ENCODE measurements around the gene WDFY4.

Gene WDFY4

DNA sequence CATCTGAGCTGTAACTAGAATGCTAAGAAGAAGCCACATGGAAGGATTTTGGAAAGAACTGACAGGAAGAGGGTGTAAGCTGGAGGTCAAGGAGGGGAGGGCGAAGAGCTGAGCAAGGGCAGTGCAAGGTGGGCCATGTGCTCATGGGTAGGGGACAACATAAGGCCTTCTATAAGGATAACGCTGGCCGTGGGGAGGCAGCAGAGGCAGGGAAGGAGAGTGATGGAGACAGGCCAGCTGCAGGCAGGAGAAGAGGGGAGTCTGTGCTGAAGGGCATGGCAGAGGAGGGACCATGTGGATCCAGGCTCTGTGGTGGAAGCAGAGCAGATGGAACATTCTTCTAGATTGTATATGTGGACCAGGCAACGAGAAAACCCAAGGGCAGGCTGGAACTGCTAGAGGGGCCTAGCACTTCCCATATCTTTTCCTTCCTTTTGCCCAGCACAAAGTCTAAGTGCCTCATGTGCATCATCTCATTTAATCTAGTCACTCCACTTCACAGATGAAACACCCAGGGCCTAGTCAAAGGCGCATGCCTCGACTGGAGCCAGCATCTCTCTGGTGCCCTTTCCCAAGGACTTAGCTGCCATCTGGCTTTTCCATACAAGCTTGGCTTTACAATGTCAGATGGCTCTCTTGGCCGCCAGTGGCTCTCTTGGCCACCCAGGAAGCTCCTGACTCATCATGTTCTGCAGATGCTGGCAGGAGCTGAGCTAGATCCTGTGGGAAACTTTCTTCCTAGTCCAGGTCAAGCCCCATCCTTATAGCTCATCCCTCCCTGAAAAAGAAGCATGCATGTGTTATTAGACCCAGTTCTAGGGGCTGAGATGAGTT lies 248.4 kb downstream of the WDFY4 start:
- H3K4me2 ChIP-seq (ENCODE audit: low read length), result no peak overlapping the region
- H3K9me3 ChIP-seq (ENCODE audit: control insufficient read depth, low read length), result no peaks in the 10 kb centered on the region
- no peaks in the 10 kb centered on the region for H3K36me3 ChIP-seq (ENCODE audit: control insufficient read depth, insufficient read depth, low read length)
- no peak overlapping the region for H3K4me3 ChIP-seq (ENCODE audit: low read depth, low read length)
- H3K27me3 ChIP-seq (ENCODE audit: control insufficient read depth, insufficient read depth, low read length), result no peaks in the 10 kb centered on the region
- no peak overlapping the region for H2AFZ ChIP-seq
- no peaks in the 10 kb centered on the region for H3K4me1 ChIP-seq
- H3K9ac ChIP-seq, result no peak overlapping the region
- TF ChIP-seq, protein P1, sequence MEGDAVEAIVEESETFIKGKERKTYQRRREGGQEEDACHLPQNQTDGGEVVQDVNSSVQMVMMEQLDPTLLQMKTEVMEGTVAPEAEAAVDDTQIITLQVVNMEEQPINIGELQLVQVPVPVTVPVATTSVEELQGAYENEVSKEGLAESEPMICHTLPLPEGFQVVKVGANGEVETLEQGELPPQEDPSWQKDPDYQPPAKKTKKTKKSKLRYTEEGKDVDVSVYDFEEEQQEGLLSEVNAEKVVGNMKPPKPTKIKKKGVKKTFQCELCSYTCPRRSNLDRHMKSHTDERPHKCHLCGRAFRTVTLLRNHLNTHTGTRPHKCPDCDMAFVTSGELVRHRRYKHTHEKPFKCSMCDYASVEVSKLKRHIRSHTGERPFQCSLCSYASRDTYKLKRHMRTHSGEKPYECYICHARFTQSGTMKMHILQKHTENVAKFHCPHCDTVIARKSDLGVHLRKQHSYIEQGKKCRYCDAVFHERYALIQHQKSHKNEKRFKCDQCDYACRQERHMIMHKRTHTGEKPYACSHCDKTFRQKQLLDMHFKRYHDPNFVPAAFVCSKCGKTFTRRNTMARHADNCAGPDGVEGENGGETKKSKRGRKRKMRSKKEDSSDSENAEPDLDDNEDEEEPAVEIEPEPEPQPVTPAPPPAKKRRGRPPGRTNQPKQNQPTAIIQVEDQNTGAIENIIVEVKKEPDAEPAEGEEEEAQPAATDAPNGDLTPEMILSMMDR (IDR thresholded peaks at IDR 0.05), result no peak
- no peaks in the 10 kb centered on the region for H3K79me2 ChIP-seq
- no peak overlapping the region for H3K27ac ChIP-seq

- TF ChIP-seq, protein P1 (IDR thresholded peaks at IDR 0.05), result no peak
- H3K4me1 ChIP-seq, result no peaks in the 10 kb centered on the region
- no peak overlapping the region for H2AFZ ChIP-seq
- no peaks in the 10 kb centered on the region for H3K9me3 ChIP-seq (ENCODE audit: control insufficient read depth, low read length)
- no peak overlapping the region for H3K9ac ChIP-seq
- no peaks in the 10 kb centered on the region for H3K79me2 ChIP-seq
- H3K4me2 ChIP-seq (ENCODE audit: low read length), result no peak overlapping the region
- no peaks in the 10 kb centered on the region for H3K27me3 ChIP-seq (ENCODE audit: control insufficient read depth, insufficient read depth, low read length)
- H3K27ac ChIP-seq, result no peak overlapping the region
- H3K4me3 ChIP-seq (ENCODE audit: low read depth, low read length), result no peak overlapping the region
- no peaks in the 10 kb centered on the region for H3K36me3 ChIP-seq (ENCODE audit: control insufficient read depth, insufficient read depth, low read length)
These were observed 250.2 kb downstream of the WDFY4 start for GRCh38 chr10:48934672-48935501.

DNA sequence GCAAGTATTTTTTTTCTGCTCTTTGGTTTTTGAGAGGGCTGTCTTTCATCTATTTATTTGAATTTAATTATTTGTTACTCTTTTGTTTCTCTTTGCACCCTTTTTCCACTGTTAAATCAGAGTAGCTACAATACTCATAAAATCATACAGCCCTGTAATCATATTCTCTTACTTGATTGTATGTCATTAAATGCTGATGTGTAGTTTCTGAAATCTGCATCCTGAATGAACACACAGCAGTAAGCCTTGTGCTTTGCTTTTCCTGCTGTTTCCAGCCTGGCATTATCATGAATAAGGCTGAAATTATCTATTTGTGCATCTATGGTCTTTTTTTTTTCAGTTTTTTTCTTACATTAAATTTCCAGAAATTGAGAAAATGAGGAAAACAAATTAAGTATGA lies 250.9 kb downstream of the WDFY4 start:
- no peaks in the 10 kb centered on the region for H3K9me3 ChIP-seq (ENCODE audit: control insufficient read depth, low read length)
- H2AFZ ChIP-seq, result no peak overlapping the region
- no peaks in the 10 kb centered on the region for H3K27me3 ChIP-seq (ENCODE audit: control insufficient read depth, insufficient read depth, low read length)
- H3K4me2 ChIP-seq (ENCODE audit: low read length), result no peak overlapping the region
- H3K27ac ChIP-seq, result no peak overlapping the region
- no peaks in the 10 kb centered on the region for H3K4me1 ChIP-seq
- H3K9ac ChIP-seq, result no peak overlapping the region
- TF ChIP-seq, protein P1 (IDR thresholded peaks at IDR 0.05), result no peak
- H3K36me3 ChIP-seq (ENCODE audit: control insufficient read depth, insufficient read depth, low read length), result no peaks in the 10 kb centered on the region
- no peak overlapping the region for H3K4me3 ChIP-seq (ENCODE audit: low read depth, low read length)
- no peaks in the 10 kb centered on the region for H3K79me2 ChIP-seq

- no peaks in the 10 kb centered on the region for H3K4me1 ChIP-seq
- H3K27me3 ChIP-seq (ENCODE audit: control insufficient read depth, insufficient read depth, low read length), result no peaks in the 10 kb centered on the region
- H3K9me3 ChIP-seq (ENCODE audit: control insufficient read depth, low read length), result no peaks in the 10 kb centered on the region
- no peak overlapping the region for H3K9ac ChIP-seq
- H3K4me2 ChIP-seq (ENCODE audit: low read length), result no peak overlapping the region
- no peak overlapping the region for H3K4me3 ChIP-seq (ENCODE audit: low read depth, low read length)
- H3K27ac ChIP-seq, result no peak overlapping the region
- H3K36me3 ChIP-seq (ENCODE audit: control insufficient read depth, insufficient read depth, low read length), result no peaks in the 10 kb centered on the region
- H2AFZ ChIP-seq, result no peak overlapping the region
- TF ChIP-seq, protein P1 (IDR thresholded peaks at IDR 0.05), result no peak
- H3K79me2 ChIP-seq, result no peaks in the 10 kb centered on the region
These were observed 253.1 kb downstream of the WDFY4 start for GRCh38 chr10:48937796-48938195.
